ENCODE results near the gene TMCO6.
"Not testable (repeated sequence)": the region's sequence is repeated elsewhere in the genome, so short reads cannot be mapped to it uniquely, and the experiment has no call there.

Gene TMCO6

DNA sequence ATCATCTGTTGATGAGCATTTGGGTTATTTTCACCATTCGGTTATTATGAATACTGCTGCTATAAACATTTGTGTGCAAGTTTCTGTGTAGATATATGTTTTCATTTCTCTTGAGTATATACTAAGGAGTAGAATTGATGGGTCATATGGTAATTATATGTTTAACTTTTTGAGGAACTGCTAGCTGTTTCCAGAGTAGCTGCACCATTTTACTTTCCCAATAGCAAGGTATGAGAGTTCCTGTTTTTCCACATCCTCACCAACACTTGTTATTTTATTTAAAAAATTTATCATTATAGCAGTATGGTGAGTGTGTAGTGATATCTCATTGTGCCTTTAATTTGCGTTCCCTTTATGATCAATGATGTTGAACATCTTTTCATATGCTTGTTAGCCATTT, 35.5 kb upstream of the TMCO6 start:
- FAIRE-seq: no peak

DNA sequence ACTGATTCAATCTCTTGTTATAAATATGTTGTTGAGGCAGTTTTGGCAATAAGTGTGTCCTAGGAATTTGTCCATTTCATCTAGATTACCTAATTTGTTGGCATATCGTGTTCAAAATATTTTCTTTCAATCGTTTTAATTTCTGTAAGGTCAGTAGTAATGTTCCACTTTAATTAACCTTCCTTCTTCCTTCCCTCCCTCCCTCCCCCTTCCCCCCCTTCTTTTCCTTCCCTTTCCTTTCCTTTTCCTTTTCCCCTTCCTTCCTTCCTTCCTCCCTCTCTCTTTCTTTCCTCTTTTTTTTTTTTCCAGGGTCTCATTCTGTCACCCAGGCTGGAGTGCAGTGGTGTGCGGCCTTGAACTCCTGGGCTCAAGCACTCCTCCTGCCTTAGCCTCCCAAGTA, 33.4 kb upstream of the TMCO6 start:
- no peak for TF ChIP-seq POLR2A (IDR thresholded peaks at IDR 0.05; ENCODE audit: low read depth, low read length)
- TF ChIP-seq PAX5 (IDR thresholded peaks at IDR 0.05; ENCODE audit: insufficient read depth, low read length, severe bottlenecking): no peak
- no peak for TF ChIP-seq POU2F2 (IDR thresholded peaks at IDR 0.05; ENCODE audit: low read depth, low read length)
- no peak for TF ChIP-seq POLR2AphosphoS5 (IDR thresholded peaks at IDR 0.05; ENCODE audit: low read depth, low read length)
- no peak for TF ChIP-seq SPI1 (IDR thresholded peaks at IDR 0.05; ENCODE audit: low read depth, low read length)
- TF ChIP-seq TAF1 (IDR thresholded peaks at IDR 0.05; ENCODE audit: low read depth, low read length): no peak
- FAIRE-seq: no peak
- no peak for DNase-seq (ENCODE audit: insufficient read length, low spot score)

More for the DNA sequence above, 35.5 kb upstream of the TMCO6 start:
- TF ChIP-seq POU2F2 (IDR thresholded peaks at IDR 0.05; ENCODE audit: low read depth, low read length) (no peak), POLR2AphosphoS5 (IDR thresholded peaks at IDR 0.05; ENCODE audit: low read depth, low read length) (no peak), POLR2A (IDR thresholded peaks at IDR 0.05; ENCODE audit: low read depth, low read length) (no peak), SPI1 (IDR thresholded peaks at IDR 0.05; ENCODE audit: low read depth, low read length) (no peak), PAX5 (IDR thresholded peaks at IDR 0.05; ENCODE audit: insufficient read depth, low read length, severe bottlenecking) (no peak), TAF1 (IDR thresholded peaks at IDR 0.05; ENCODE audit: low read depth, low read length) (no peak)
- no peak for DNase-seq (ENCODE audit: insufficient read length, low spot score)

DNA sequence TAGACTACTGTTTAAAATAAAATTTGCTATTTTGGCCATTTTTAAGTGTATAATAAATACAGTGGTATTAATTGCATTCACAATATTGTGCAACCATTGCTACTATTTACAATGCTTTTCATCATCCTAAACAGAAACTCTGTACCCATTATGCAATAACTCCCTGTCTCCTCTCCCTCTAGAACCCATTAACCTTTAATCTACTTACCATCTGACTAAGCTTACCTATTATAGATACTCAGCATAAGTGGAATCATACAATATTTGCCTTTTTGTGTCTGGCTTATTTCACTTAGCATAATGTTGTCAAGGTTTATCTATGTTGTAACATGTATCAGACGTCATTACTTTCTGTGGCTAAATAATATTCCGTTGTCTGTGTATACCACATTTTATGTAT, 32.2 kb upstream of the TMCO6 start:
- no peak for TF ChIP-seq POU2F2 (IDR thresholded peaks at IDR 0.05; ENCODE audit: low read depth, low read length)
- no peak for TF ChIP-seq POLR2A (IDR thresholded peaks at IDR 0.05; ENCODE audit: low read depth, low read length)
- no peak for TF ChIP-seq SPI1 (IDR thresholded peaks at IDR 0.05; ENCODE audit: low read depth, low read length)
- no peak for TF ChIP-seq TAF1 (IDR thresholded peaks at IDR 0.05; ENCODE audit: low read depth, low read length)
- no peak for TF ChIP-seq PAX5 (IDR thresholded peaks at IDR 0.05; ENCODE audit: insufficient read depth, low read length, severe bottlenecking)
- TF ChIP-seq POLR2AphosphoS5 (IDR thresholded peaks at IDR 0.05; ENCODE audit: low read depth, low read length): no peak
- FAIRE-seq (no peak), DNase-seq (ENCODE audit: insufficient read length, low spot score) (no peak)

DNA sequence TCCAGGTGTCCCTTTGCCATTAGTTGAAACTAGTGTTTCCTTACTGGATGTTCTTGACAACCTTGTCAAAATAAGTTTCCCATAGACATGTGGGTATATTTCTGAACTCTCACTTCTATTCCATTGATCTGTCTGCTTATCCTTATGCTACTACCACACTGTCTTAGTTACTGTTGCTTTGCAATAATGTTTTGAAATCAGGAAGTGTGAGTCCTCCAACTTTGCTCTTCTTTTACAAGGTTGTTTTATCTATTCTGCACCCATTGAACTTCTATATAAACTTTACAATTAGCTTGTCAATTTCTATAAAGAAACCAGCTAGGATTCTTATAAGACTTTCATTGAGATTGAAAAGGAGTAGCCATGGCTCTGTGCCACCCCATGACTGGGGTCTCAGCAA, 30.5 kb upstream of the TMCO6 start:
- FAIRE-seq (no peak), DNase-seq (ENCODE audit: insufficient read length, low spot score) (no peak)
- TF ChIP-seq POLR2A (IDR thresholded peaks at IDR 0.05; ENCODE audit: low read depth, low read length): no peak
- TF ChIP-seq POU2F2 (IDR thresholded peaks at IDR 0.05; ENCODE audit: low read depth, low read length): no peak
- no peak for TF ChIP-seq TAF1 (IDR thresholded peaks at IDR 0.05; ENCODE audit: low read depth, low read length)
- TF ChIP-seq PAX5 (IDR thresholded peaks at IDR 0.05; ENCODE audit: insufficient read depth, low read length, severe bottlenecking): no peak
- TF ChIP-seq POLR2AphosphoS5 (IDR thresholded peaks at IDR 0.05; ENCODE audit: low read depth, low read length): no peak
- TF ChIP-seq SPI1 (IDR thresholded peaks at IDR 0.05; ENCODE audit: low read depth, low read length): no peak

DNA sequence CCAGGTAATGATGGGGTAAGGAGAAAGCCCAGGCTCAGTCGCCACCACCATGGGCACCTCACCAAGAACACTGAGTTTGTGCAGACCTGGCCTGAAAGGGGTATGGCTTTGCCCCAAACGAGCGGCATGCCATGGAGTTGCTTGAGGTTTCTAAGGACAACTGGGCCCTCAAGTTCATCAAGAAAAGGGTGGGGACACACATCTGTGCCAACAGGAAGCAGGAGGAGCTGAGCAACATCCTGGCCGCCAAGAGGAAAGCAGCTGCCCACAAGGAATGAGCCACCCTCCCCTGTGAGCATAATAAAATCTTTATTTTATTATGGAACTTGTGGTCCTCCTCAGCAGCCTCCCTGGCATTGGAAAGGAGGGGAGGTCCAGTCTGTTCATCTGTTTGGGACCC, 30.1 kb upstream of the TMCO6 start:
- DNase-seq (ENCODE audit: insufficient read length, low spot score) (no peak), FAIRE-seq (no peak)
- TF ChIP-seq TAF1 (IDR thresholded peaks at IDR 0.05; ENCODE audit: low read depth, low read length): no peak
- TF ChIP-seq PAX5 (IDR thresholded peaks at IDR 0.05; ENCODE audit: insufficient read depth, low read length, severe bottlenecking): no peak
- no peak for TF ChIP-seq POU2F2 (IDR thresholded peaks at IDR 0.05; ENCODE audit: low read depth, low read length)
- no peak for TF ChIP-seq POLR2AphosphoS5 (IDR thresholded peaks at IDR 0.05; ENCODE audit: low read depth, low read length)
- TF ChIP-seq SPI1 (IDR thresholded peaks at IDR 0.05; ENCODE audit: low read depth, low read length): no peak
- TF ChIP-seq POLR2A (IDR thresholded peaks at IDR 0.05; ENCODE audit: low read depth, low read length): no peak

DNA sequence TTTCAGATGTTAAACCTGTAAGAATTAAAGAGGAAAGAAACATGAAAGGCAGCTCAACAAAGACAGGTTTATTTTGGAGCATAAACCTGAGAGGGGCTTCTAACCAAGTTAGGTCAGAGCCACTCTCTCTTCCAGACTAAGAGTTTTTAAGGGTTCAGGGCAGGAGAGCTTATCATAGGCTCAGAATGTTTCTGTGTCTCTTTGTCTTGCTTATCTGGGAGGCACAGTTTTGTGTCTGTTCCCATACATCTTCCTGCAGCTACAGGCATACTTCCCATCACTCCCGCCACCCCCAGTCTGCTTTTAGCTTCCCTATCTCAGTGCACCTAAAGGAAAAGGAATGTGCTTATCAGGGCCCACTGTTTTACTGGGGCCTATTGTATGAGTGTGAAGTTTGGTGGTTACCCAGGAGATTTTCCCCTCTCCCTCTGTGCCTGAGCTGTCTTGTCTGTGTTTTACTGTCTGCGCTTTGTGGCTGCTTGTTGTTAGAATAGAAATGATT, 28.2 kb upstream of the TMCO6 start:
- TF ChIP-seq PAX5 (IDR thresholded peaks at IDR 0.05; ENCODE audit: insufficient read depth, low read length, severe bottlenecking) (no peak), TAF1 (IDR thresholded peaks at IDR 0.05; ENCODE audit: low read depth, low read length) (no peak), POLR2A (IDR thresholded peaks at IDR 0.05; ENCODE audit: low read depth, low read length) (no peak), POLR2AphosphoS5 (IDR thresholded peaks at IDR 0.05; ENCODE audit: low read depth, low read length) (no peak), SPI1 (IDR thresholded peaks at IDR 0.05; ENCODE audit: low read depth, low read length) (no peak), POU2F2 (IDR thresholded peaks at IDR 0.05; ENCODE audit: low read depth, low read length) (no peak)
- no peak for DNase-seq (ENCODE audit: insufficient read length, low spot score)
- no peak for FAIRE-seq

DNA sequence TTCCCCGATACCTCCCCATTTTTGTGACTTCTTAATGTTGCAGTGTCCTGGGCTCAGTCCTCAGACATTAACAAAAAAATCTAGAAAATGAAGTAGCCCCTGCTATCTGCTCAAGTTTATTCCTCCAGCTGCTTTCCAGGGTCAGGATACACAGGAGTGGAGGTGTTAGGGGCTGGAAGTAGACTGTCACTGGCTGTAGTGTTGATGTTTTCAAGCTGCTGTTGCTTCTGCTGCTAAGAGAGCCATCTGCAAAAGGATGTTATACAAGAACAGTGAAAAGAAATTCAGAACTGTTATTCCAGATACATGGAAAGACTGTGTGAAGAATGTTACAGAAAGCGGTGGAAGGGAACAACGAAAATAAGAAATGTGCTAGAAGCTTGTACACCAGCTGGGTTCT, 16.9 kb upstream of the TMCO6 start:
- FAIRE-seq (no peak), DNase-seq (ENCODE audit: insufficient read length, low spot score) (no peak)
- no peak for TF ChIP-seq PAX5 (IDR thresholded peaks at IDR 0.05; ENCODE audit: insufficient read depth, low read length, severe bottlenecking)
- TF ChIP-seq POLR2A (IDR thresholded peaks at IDR 0.05; ENCODE audit: low read depth, low read length): no peak

DNA sequence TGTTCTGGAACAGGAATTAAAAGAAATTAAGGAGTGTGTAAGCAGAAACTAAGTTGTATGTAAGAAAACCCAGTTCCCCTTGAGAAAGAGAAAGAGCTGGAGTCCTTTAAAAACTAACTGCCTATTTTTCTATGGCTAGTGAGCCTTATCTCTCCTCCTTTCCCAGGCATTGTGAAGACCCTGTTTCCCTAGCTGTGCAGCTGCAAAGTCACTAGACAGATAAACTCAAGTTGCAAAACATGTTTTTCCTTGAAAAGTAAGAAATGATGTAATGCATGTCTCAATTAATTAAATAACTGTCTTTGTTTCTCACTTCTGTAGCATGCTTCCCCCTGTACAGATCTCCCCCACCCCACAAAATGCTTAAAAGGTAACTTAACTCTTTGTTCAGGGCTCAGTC, 16.2 kb upstream of the TMCO6 start:
- FAIRE-seq; DNase-seq (ENCODE audit: insufficient read length, low spot score): not testable (repeated sequence)

DNA sequence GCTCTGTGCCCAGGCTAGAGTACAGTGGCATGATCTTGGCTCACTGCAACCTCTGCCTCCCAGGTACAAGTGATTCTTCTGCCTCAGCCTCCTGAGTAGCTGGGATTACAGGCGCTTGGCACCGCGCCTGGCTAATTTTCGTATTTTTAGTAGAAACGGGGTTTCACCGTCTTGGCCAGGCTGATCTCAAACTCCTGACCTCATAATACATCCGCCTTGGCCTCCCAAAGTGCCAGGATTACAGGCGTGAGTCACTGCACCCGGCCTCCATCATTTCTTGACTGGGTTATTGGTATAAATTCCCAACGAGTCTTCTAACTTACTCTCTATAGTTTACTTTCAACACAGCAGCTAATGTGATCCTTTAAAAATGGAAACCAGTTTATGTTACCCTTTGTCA, 14.4 kb upstream of the TMCO6 start:
- FAIRE-seq; DNase-seq (ENCODE audit: insufficient read length, low spot score): not testable (repeated sequence)

DNA sequence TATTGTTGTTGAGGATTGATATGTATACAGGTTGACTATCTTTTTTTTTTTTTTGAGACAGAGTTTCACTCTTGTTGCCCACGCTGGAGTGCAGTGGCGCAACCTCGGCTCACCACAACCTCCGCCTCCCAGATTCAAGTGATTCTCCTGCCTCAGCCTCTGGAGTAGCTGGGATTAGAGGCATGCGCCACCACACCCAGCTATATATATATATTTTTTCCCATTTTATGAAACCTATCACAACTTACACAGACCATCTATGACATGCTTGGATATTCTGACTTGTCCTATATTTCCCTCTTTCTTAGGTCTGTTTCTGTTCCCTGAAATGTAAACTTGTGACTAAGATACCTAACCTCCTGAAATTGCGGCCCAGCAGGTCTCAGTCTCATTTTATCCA, 11.3 kb upstream of the TMCO6 start:
- no peak for FAIRE-seq
- no peak for DNase-seq (ENCODE audit: insufficient read length, low spot score)
- TF ChIP-seq POLR2AphosphoS5 (IDR thresholded peaks at IDR 0.05; ENCODE audit: low read depth, low read length): no peak
- no peak for TF ChIP-seq PAX5 (IDR thresholded peaks at IDR 0.05; ENCODE audit: insufficient read depth, low read length, severe bottlenecking)
- TF ChIP-seq SPI1 (IDR thresholded peaks at IDR 0.05; ENCODE audit: low read depth, low read length): no peak
- TF ChIP-seq POU2F2 (IDR thresholded peaks at IDR 0.05; ENCODE audit: low read depth, low read length): no peak
- TF ChIP-seq POLR2A (IDR thresholded peaks at IDR 0.05; ENCODE audit: low read depth, low read length): no peak
- no peak for TF ChIP-seq TAF1 (IDR thresholded peaks at IDR 0.05; ENCODE audit: low read depth, low read length)

DNA sequence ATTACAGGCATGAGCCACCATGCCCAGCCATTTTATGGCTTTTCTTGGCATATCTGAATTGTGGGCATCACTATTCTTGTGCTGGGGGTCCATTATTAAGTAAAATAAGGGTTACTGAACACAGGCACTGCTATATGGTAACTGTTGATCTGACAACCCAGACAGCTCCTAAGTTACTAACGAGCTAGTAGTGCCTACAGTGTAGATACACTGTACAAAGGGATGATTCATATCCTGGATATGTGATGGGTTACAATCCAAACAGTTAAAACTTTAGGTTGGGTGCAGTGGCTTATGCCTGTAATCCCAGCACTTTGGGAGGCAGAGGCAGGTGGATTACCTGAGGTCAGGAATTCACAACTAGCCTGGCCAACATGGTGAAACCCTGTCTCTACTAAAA, 10.5 kb upstream of the TMCO6 start:
- TF ChIP-seq POLR2AphosphoS5 (IDR thresholded peaks at IDR 0.05; ENCODE audit: low read depth, low read length): no peak
- TF ChIP-seq POLR2A (IDR thresholded peaks at IDR 0.05; ENCODE audit: low read depth, low read length): no peak
- no peak for TF ChIP-seq PAX5 (IDR thresholded peaks at IDR 0.05; ENCODE audit: insufficient read depth, low read length, severe bottlenecking)
- no peak for TF ChIP-seq TAF1 (IDR thresholded peaks at IDR 0.05; ENCODE audit: low read depth, low read length)
- TF ChIP-seq SPI1 (IDR thresholded peaks at IDR 0.05; ENCODE audit: low read depth, low read length): no peak
- DNase-seq (ENCODE audit: insufficient read length, low spot score): no peak
- FAIRE-seq: no peak
